ENCODE measurements around the gene PSMF1. TPM values are rescaled to one million over a fixed set of nuclear protein-coding genes. Genes with fewer than 3 reads are reported as not detected.

The PSMF1 gene
- total and polyA plus RNA-seq, 2 of the 13 experiments (the other 11 are each of a cell fraction or from before 2014, with no cell fraction given): 82.5 to 86.0 TPM

- peak; percentile 92 for TF ChIP-seq ARID5B (CRISPR knock-in tag; IDR thresholded peaks at IDR 0.05)
- TF ChIP-seq YEATS4 (CRISPR knock-in tag; IDR thresholded peaks at IDR 0.05; ENCODE audit: borderline replicate concordance): peak; percentile 27; the same call in 1 of the 2 replicates
- TF ChIP-seq TBX2 (CRISPR knock-in tag; IDR thresholded peaks at IDR 0.05; ENCODE audit: borderline replicate concordance): peak; percentile 94
- TF ChIP-seq AGO2 (optimal IDR thresholded peaks at IDR 0.05; ENCODE audit: low read depth, low read length): no peak
- no peak for TF ChIP-seq ZSCAN25 (CRISPR knock-in tag; IDR thresholded peaks at IDR 0.05)
- TF ChIP-seq ZFP90 (CRISPR knock-in tag; IDR thresholded peaks at IDR 0.05; ENCODE audit: borderline replicate concordance): peak; percentile 21; the same call in 1 of the 2 replicates
- no peak for TF ChIP-seq HNRNPK (IDR thresholded peaks at IDR 0.05; ENCODE audit: low read depth, low read length, poor library complexity, severe bottlenecking)
- TF ChIP-seq CC2D1A (CRISPR knock-in tag; IDR thresholded peaks at IDR 0.05): peak; percentile 93; the same call in 1 of the 2 replicates
- TF ChIP-seq DPF2 (CRISPR knock-in tag; IDR thresholded peaks at IDR 0.05; ENCODE audit: borderline replicate concordance, low read depth): peak; percentile 79
- peak; percentile 91 for TF ChIP-seq ZNF274 (CRISPR knock-in tag; IDR thresholded peaks at IDR 0.05)
- peak; percentile 62; the same call in 1 of the 2 replicates for TF ChIP-seq HOXD1 (CRISPR knock-in tag; IDR thresholded peaks at IDR 0.05)
- TF ChIP-seq CEBPB (IDR thresholded peaks at IDR 0.05; ENCODE audit: borderline replicate concordance, low read depth, low read length): peak; percentile 94
- peak; percentile 53; the same call in 1 of the 2 replicates for TF ChIP-seq CBX5 (CRISPR knock-in tag; IDR thresholded peaks at IDR 0.05; ENCODE audit: borderline replicate concordance)
- no peak for TF ChIP-seq SOX13 (IDR thresholded peaks at IDR 0.05)
- TF ChIP-seq SOX13 (CRISPR knock-in tag; conservative IDR thresholded peaks at IDR 0.05 in 1 of 2, IDR thresholded peaks at IDR 0.05 in 1 of 2): peak in 1 of 2 experiments; percentile 71; a peak in 2 of 4 replicates
- TF ChIP-seq, protein P1, sequence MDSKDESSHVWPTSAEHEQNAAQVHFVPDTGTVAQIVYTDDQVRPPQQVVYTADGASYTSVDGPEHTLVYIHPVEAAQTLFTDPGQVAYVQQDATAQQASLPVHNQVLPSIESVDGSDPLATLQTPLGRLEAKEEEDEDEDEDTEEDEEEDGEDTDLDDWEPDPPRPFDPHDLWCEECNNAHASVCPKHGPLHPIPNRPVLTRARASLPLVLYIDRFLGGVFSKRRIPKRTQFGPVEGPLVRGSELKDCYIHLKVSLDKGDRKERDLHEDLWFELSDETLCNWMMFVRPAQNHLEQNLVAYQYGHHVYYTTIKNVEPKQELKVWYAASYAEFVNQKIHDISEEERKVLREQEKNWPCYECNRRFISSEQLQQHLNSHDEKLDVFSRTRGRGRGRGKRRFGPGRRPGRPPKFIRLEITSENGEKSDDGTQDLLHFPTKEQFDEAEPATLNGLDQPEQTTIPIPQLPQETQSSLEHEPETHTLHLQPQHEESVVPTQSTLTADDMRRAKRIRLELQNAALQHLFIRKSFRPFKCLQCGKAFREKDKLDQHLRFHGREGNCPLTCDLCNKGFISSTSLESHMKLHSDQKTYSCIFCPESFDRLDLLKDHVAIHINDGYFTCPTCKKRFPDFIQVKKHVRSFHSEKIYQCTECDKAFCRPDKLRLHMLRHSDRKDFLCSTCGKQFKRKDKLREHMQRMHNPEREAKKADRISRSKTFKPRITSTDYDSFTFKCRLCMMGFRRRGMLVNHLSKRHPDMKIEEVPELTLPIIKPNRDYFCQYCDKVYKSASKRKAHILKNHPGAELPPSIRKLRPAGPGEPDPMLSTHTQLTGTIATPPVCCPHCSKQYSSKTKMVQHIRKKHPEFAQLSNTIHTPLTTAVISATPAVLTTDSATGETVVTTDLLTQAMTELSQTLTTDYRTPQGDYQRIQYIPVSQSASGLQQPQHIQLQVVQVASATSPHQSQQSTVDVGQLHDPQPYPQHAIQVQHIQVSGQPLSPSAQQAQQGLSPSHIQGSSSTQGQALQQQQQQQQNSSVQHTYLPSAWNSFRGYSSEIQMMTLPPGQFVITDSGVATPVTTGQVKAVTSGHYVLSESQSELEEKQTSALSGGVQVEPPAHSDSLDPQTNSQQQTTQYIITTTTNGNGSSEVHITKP (CRISPR knock-in tag; IDR thresholded peaks at IDR 0.05; ENCODE audit: low read depth): peak; percentile 54; the same call in 1 of the 2 replicates
- TF ChIP-seq ZNF574 (CRISPR knock-in tag; IDR thresholded peaks at IDR 0.05): peak; percentile 59
Observed at GRCh38 chr20:1122388-1123315, 4.2 kb downstream of the PSMF1 start (continued).
